Thoracic aorta (tissue), 2 donors: ENCODE measurements around the gene FAM13A. TPM values are rescaled to one million over a fixed set of nuclear protein-coding genes. Genes with fewer than 3 reads are reported as not detected.

Experiments used
- ATAC-seq: fragments of 150-250 bp; one replicate; pipeline ENCODE4 v1.8.0; 2017; ENCODE audit warnings: low read depth; ENCODE audit not compliant: insufficient number of reproducible peaks, low FRiP score
- DNase-seq: peaks from one replicate; pipeline ENCODE4 v3.0.0-alpha.2; 2020; ENCODE audit warnings: low spot score
- H3K27ac ChIP-seq, 2 donors: fragments of 200-600 bp; sonication (generic); 1 replicate in 1 of 2; 2 replicates in 1 of 2; pipeline ENCODE4 v1.5.1; 2016; ENCODE audit warnings: mild to moderate bottlenecking in 2 of 2, moderate library complexity in 2 of 2
- H3K27me3 ChIP-seq: fragments of 200-600 bp; sonication (generic); replicated peaks from 2 replicates; pipeline ENCODE4 v1.6.0; 2016; ENCODE audit warnings: mild to moderate bottlenecking; ENCODE audit not compliant: insufficient read depth
- H3K36me3 ChIP-seq: fragments of 200-600 bp; sonication (generic); one replicate; pipeline ENCODE4 v1.5.1; 2016
- H3K4me1 ChIP-seq, 2 donors: fragments of 200-600 bp; sonication (generic); 1 replicate in 1 of 2; 2 replicates in 1 of 2; pipeline versions ENCODE4 v1.5.1 to v1.6.0; 2016; ENCODE audit warnings: low read depth in 2 of 2, mild to moderate bottlenecking in 1 of 2; ENCODE audit not compliant: control insufficient read depth in 1 of 2
- H3K4me3 ChIP-seq: fragments of 200-600 bp; sonication (generic); 2 replicates; pipeline ENCODE4 v1.5.1; 2016; ENCODE audit warnings: mild to moderate bottlenecking
- H3K9me3 ChIP-seq: fragments of 200-600 bp; sonication (generic); 2 replicates; pipeline ENCODE4 v1.5.1; 2016
- total RNA-seq, 2 donors: library from RNA; depleted of rRNA; stranded (reverse); fragments of >200 nt; gene quantifications; one replicate each; pipeline versions ENCODE4 v1.1.0 to v1.2.3, GENCODE V29; 2016
- TF ChIP-seq, protein P1 (sequence below): fragments of 200-600 bp; sonication (generic); IDR thresholded peaks from one replicate; pipeline ENCODE4 v1.5.1; 2019; ENCODE audit warnings: antibody characterized with exemption

Gene FAM13A
- total RNA-seq, 2 donors from 2014 or later, result 27.3 to 32.5 TPM

DNA sequence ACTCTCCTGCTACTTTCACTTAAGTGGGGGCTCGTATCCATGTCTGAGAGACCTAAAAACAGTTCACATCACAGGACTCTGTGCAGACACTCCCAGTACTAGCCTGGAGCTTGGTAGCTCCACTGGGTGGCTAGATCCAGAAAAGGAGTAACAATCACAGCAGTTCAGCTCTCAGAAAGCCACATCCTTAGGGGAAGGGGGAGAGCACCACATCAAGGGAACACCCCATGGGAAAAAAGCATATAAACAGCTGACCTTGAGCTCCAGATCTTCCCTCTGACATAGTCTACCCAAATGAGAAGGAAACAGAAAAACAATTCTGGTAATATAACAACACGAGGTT lies 175.8 kb downstream of the FAM13A start:
- DNase-seq (no peak), ATAC-seq (no peak)
- TF ChIP-seq, protein P1, sequence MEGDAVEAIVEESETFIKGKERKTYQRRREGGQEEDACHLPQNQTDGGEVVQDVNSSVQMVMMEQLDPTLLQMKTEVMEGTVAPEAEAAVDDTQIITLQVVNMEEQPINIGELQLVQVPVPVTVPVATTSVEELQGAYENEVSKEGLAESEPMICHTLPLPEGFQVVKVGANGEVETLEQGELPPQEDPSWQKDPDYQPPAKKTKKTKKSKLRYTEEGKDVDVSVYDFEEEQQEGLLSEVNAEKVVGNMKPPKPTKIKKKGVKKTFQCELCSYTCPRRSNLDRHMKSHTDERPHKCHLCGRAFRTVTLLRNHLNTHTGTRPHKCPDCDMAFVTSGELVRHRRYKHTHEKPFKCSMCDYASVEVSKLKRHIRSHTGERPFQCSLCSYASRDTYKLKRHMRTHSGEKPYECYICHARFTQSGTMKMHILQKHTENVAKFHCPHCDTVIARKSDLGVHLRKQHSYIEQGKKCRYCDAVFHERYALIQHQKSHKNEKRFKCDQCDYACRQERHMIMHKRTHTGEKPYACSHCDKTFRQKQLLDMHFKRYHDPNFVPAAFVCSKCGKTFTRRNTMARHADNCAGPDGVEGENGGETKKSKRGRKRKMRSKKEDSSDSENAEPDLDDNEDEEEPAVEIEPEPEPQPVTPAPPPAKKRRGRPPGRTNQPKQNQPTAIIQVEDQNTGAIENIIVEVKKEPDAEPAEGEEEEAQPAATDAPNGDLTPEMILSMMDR, result no peak
- no peak overlapping the region for H3K4me3 ChIP-seq
- H3K9me3 ChIP-seq, result no peaks in the 10 kb centered on the region
- H3K27ac ChIP-seq, result no peak overlapping the region
- no peaks in the 10 kb centered on the region for H3K36me3 ChIP-seq
- H3K27me3 ChIP-seq, result no peaks in the 10 kb centered on the region
- no peaks in the 10 kb centered on the region for H3K4me1 ChIP-seq

DNA sequence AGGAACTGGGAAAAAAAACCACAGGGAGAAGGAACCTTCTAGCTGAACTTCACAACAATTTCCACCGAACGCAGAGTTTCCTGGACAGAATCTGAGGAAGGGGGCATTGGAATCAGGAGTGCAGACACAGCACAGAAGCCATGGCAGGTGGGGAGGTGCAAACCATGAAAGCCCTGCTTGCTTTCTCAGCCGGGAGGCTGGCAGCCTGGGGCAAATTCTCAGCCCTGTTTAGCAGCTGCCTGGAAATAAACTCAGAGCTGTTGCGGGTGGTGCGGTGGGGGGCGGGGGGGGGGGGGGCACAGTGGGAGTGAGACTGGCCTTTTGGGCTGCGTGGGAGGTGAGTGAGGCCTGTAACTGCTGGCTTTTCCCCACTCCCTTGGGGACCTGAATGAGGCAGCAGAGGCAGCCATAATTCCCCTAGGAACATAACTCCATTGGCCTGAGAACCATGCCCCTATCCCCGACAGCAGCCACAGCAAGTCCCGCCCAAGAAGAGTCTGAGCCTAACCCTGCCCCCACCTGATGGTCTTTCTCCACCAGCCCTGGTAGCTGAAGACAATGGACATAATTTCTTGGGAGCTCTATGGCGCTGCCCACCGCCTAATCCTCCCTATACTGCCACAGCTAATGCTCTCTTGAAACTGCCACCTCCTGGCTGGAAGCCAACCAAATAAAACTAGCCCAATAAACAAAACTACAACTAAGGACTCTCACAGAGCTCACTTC lies 176.3 kb downstream of the FAM13A start:
- ATAC-seq (no peak), DNase-seq (no peak)
- Histone ChIP-seq H3K36me3 (no peaks in the 10 kb centered on the region), H3K4me1 (no peaks in the 10 kb centered on the region), H3K27me3 (no peaks in the 10 kb centered on the region), H3K27ac (no peak overlapping the region), H3K4me3 (no peak overlapping the region), H3K9me3 (no peaks in the 10 kb centered on the region)
- TF ChIP-seq, protein P1, result no peak

DNA sequence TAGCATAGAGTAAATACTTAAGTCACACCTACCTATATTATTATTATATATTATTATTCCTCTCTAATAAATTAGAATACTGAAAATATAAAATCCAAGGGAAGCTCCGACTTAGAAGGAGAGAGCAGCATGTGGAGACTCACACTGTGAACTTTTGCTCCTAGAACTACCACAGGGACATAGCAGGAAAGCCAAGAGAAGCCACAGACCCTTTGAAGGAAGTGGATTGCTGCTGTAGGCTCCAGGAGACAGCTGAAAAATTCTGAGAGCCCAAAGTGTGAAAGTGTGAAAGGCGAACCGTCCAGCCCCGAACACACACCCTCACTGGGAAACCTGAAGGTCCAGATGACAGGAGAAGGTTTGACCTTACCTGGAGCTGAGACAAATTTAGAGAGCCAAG lies 177.0 kb downstream of the FAM13A start:
- no peak overlapping the region for H3K27ac ChIP-seq
- no peaks in the 10 kb centered on the region for H3K9me3 ChIP-seq
- TF ChIP-seq, protein P1, result no peak
- DNase-seq, result no peak
- H3K4me3 ChIP-seq, result no peak overlapping the region
- no peaks in the 10 kb centered on the region for H3K27me3 ChIP-seq
- ATAC-seq, result no peak
- no peaks in the 10 kb centered on the region for H3K36me3 ChIP-seq
- no peaks in the 10 kb centered on the region for H3K4me1 ChIP-seq

DNA sequence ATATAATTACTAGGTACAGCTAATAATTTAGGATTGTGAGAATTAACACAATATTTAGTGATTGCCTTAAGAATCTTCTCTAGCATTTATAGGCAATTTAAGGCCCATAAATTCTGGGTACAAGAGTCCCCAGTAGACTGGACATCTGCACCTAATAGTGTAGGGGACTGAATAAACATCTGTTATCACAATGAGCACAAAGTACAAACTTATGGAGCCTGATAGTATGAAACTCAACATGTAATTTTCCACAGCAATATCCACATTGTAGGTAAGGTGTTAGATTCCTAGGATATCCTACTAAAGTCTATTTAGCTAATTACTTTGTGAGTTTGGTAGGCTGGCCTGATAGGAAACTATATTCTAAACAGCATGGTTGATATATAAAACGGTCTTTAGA lies 178.3 kb downstream of the FAM13A start:
- H3K27ac ChIP-seq, result no peak overlapping the region
- H3K27me3 ChIP-seq, result no peaks in the 10 kb centered on the region
- no peak overlapping the region for H3K4me3 ChIP-seq
- H3K9me3 ChIP-seq, result no peaks in the 10 kb centered on the region
- H3K4me1 ChIP-seq, result no peaks in the 10 kb centered on the region
- TF ChIP-seq, protein P1, result no peak
- no peak for DNase-seq
- no peaks in the 10 kb centered on the region for H3K36me3 ChIP-seq
- no peak for ATAC-seq

DNA sequence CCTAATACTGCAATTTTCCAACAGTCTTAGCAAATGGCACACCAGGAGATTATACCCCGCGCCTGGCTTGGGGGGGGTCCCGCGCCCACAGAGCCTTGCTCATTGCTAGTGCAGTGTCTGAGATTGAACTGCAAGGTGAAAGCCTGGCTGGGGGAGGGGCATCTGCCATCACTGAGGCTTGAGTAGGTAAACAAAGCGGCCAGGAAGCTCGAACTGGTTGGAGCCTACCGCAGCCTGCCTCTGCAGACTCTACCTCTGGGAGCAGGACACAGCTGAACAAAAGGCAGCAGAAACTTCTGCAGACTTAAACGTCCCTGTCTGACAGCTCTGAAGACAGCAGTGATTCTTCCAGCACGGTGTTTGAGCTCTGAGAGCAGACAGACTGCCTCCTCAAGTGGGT lies 186.6 kb downstream of the FAM13A start:
- DNase-seq (no peak), ATAC-seq (no peak)
- H3K27me3 ChIP-seq, result no peaks in the 10 kb centered on the region

More for the DNA sequence above, 186.6 kb downstream of the FAM13A start:
- Histone ChIP-seq H3K36me3 (no peaks in the 10 kb centered on the region), H3K27ac (no peak overlapping the region), H3K4me3 (no peak overlapping the region), H3K4me1 (no peaks in the 10 kb centered on the region), H3K9me3 (no peaks in the 10 kb centered on the region)
- TF ChIP-seq, protein P1, result no peak
